Measurements from ENCODE around the gene SPRING1.

GRCh38 chr12:116691205-116691604 is 46.7 kb downstream of the SPRING1 start:
- TF ChIP-seq CTCF (IDR thresholded peaks at IDR 0.05), result no peak
- no peak for TF ChIP-seq POLR2A (IDR thresholded peaks at IDR 0.05)
